Upper lobe of left lung (tissue), 4 donors: ENCODE measurements around the gene LTBP1.

Experiments
- POLR2A ChIP-seq, 4 donors: fragments of 450-650 bp; IDR thresholded peaks; one replicate each; pipeline ENCODE4 v1.5.1; 2016 to 2017; ENCODE audit warnings: antibody characterized with exemption in 4 of 4, mild to moderate bottlenecking in 2 of 4
- TF ChIP-seq, protein P1 (sequence below), 6 experiments: fragments of 450-650 bp in 4 of 6; fragments of 200-600 bp in 2 of 6; sonication (generic) in 2 of 6; IDR thresholded peaks; one replicate each; pipeline ENCODE4 v1.5.1; 2016 to 2019; ENCODE audit warnings: antibody characterized with exemption in 6 of 6

DNA sequence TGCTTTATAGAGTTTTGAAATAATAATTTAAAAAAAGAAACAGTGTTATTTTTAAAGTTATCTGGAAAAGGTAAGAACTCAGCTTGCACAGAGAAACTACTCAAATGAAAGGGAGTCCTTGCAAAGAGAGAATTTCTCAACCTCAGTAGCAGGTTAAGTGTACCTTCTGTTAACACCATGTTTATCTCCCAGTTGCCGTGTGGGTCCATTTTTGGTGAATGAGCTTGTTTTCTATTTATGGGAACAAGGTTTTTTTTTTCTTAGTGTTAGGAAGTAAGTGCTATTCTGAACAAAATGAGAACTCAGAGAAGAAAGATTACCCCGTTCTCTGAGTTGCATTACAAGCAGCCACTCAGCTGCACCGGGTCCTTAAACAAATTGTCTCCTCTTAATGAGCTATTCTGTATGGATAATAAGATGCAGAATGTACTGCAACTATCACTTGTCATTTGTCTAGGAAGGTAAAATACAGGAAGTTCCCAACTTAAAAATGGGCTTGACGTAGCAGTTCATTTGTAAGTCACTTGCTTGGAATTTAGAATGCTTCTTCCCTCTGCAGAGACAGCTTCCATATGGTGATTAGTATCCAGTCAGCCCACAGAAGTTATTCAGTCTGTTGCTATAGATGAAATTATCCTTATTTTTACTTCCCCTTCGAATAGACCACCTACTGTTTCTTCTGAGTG lies 74.9 kb downstream of the LTBP1 start:
- TF ChIP-seq, protein P1, sequence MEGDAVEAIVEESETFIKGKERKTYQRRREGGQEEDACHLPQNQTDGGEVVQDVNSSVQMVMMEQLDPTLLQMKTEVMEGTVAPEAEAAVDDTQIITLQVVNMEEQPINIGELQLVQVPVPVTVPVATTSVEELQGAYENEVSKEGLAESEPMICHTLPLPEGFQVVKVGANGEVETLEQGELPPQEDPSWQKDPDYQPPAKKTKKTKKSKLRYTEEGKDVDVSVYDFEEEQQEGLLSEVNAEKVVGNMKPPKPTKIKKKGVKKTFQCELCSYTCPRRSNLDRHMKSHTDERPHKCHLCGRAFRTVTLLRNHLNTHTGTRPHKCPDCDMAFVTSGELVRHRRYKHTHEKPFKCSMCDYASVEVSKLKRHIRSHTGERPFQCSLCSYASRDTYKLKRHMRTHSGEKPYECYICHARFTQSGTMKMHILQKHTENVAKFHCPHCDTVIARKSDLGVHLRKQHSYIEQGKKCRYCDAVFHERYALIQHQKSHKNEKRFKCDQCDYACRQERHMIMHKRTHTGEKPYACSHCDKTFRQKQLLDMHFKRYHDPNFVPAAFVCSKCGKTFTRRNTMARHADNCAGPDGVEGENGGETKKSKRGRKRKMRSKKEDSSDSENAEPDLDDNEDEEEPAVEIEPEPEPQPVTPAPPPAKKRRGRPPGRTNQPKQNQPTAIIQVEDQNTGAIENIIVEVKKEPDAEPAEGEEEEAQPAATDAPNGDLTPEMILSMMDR (IDR thresholded peaks at IDR 0.05): no peak
- TF ChIP-seq POLR2A (IDR thresholded peaks at IDR 0.05): no peak
